ENCODE measurements around the gene LRRC28.

DNA sequence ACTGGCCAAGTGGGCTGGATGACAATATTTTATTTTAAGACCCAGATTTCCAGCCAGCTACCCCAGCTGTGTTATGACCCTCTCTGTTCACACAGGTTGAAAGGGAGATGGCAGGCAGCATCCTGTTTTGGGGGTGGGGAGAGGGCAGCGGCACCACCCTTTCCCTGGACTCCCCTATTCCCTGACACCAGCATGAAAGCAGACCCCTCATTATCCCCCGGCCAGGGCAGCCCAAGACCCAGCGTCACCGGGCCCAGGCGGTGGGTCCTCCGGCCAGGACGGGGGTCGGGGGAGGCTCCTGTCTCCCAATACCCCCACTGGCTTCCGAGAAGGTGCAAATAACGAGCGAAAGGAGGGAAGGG is 186.9 kb downstream of the LRRC28 start:
- no peak for TF ChIP-seq EP300 (conservative IDR thresholded peaks at IDR 0.05; ENCODE audit: poor library complexity, severe bottlenecking)
- TF ChIP-seq POLR2AphosphoS5 (IDR thresholded peaks at IDR 0.05), result no peak
- no peak for TF ChIP-seq EZH2 (IDR thresholded peaks at IDR 0.05; ENCODE audit: borderline replicate concordance, insufficient read depth, low read length, poor library complexity, severe bottlenecking)
- no peak for TF ChIP-seq MXI1 (conservative IDR thresholded peaks at IDR 0.05; ENCODE audit: poor library complexity, severe bottlenecking)
- TF ChIP-seq CTCF (IDR thresholded peaks at IDR 0.05; ENCODE audit: poor library complexity, severe bottlenecking), result no peak
- TF ChIP-seq, protein P1, sequence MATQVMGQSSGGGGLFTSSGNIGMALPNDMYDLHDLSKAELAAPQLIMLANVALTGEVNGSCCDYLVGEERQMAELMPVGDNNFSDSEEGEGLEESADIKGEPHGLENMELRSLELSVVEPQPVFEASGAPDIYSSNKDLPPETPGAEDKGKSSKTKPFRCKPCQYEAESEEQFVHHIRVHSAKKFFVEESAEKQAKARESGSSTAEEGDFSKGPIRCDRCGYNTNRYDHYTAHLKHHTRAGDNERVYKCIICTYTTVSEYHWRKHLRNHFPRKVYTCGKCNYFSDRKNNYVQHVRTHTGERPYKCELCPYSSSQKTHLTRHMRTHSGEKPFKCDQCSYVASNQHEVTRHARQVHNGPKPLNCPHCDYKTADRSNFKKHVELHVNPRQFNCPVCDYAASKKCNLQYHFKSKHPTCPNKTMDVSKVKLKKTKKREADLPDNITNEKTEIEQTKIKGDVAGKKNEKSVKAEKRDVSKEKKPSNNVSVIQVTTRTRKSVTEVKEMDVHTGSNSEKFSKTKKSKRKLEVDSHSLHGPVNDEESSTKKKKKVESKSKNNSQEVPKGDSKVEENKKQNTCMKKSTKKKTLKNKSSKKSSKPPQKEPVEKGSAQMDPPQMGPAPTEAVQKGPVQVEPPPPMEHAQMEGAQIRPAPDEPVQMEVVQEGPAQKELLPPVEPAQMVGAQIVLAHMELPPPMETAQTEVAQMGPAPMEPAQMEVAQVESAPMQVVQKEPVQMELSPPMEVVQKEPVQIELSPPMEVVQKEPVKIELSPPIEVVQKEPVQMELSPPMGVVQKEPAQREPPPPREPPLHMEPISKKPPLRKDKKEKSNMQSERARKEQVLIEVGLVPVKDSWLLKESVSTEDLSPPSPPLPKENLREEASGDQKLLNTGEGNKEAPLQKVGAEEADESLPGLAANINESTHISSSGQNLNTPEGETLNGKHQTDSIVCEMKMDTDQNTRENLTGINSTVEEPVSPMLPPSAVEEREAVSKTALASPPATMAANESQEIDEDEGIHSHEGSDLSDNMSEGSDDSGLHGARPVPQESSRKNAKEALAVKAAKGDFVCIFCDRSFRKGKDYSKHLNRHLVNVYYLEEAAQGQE (IDR thresholded peaks at IDR 0.05; ENCODE audit: borderline replicate concordance), result no peak
- no peak for TF ChIP-seq TAF1 (IDR thresholded peaks at IDR 0.05; ENCODE audit: low read depth)
- no peak for TF ChIP-seq RAD21 (conservative IDR thresholded peaks at IDR 0.05)

Data from neural cell (in vitro differentiated cells).